GM21390 (cell line): ENCODE results near the gene ELOF1.

Experiments used
- ATAC-seq: cut with Tn5 transposase; IDR thresholded peaks from one replicate; pipeline ENCODE4 v1.9.1; 2021; ENCODE audit not compliant: unreplicated experiment

ELOF1 gene

GRCh38 chr19:11538232-11539036, 20.6 kb downstream of the ELOF1 start, which contains the start of gene CNN1:
Gene CNN1 (plus strand): TSS chr19:11538851. CDS start chr19:11538928, 77 bp downstream.
- ATAC-seq, result no peak

- peak; percentile 65 for ATAC-seq
Measured at GRCh38 chr19:11535792-11536595, 23.0 kb downstream of the ELOF1 start.

GRCh38 chr19:11534948-11535347, 24.1 kb downstream of the ELOF1 start:
- no peak for ATAC-seq

GRCh38 chr19:11534538-11534937, 24.5 kb downstream of the ELOF1 start:
- no peak for ATAC-seq

GRCh38 chr19:11530432-11530831, 28.6 kb downstream of the ELOF1 start:
- no peak for ATAC-seq

GRCh38 chr19:11528551-11529341, 30.3 kb downstream of the ELOF1 start, which contains the start of gene ECSIT:
Gene ECSIT (minus strand): TSS chr19:11529134. CDS start chr19:11519170, 9,964 bp downstream.
- peak; percentile 95 for ATAC-seq

- no peak for ATAC-seq
Measured at GRCh38 chr19:11519138-11519537, 39.9 kb downstream of the ELOF1 start.

GRCh38 chr19:11513946-11514345, 45.1 kb downstream of the ELOF1 start:
- no peak for ATAC-seq

- no peak for ATAC-seq
Measured at GRCh38 chr19:11510444-11510843, 48.6 kb downstream of the ELOF1 start.

GRCh38 chr19:11507370-11508078, 51.5 kb downstream of the ELOF1 start:
- no peak for ATAC-seq

- ATAC-seq, result no peak
Measured at GRCh38 chr19:11506967-11507366, 52.1 kb downstream of the ELOF1 start.

GRCh38 chr19:11506101-11506555, 52.9 kb downstream of the ELOF1 start:
- ATAC-seq, result peak; percentile 27

GRCh38 chr19:11505504-11506100, 53.4 kb downstream of the ELOF1 start, which contains the start of gene ZNF653:
Gene ZNF653 (minus strand): TSS chr19:11505839. CDS start chr19:11505786, 53 bp downstream.
- peak; percentile 37 for ATAC-seq

- peak; percentile 81 for ATAC-seq
Measured at GRCh38 chr19:11505032-11505503, 54.0 kb downstream of the ELOF1 start.

- no peak for ATAC-seq
Measured at GRCh38 chr19:11504502-11505031, 54.5 kb downstream of the ELOF1 start.
